Fibroblast of skin of right biceps (primary cell): ENCODE results near the gene FGF21.

Source experiments
- DNase-seq: peaks from one replicate; pipeline ENCODE4 v3.0.0-alpha.2; 2013

The FGF21 gene

GRCh38 chr19:48795685-48796070 is 40.4 kb downstream of the FGF21 start:
- DNase-seq, result no peak

- no peak for DNase-seq
These were observed 41.2 kb downstream of the FGF21 start for GRCh38 chr19:48796298-48797083.

GRCh38 chr19:48797103-48797502 is 41.8 kb downstream of the FGF21 start:
- no peak for DNase-seq

GRCh38 chr19:48798937-48799336 is 43.6 kb downstream of the FGF21 start:
- DNase-seq, result peak; percentile 40

GRCh38 chr19:48799358-48800300 is 44.3 kb downstream of the FGF21 start:
- DNase-seq, result no peak

GRCh38 chr19:48802623-48803022 is 47.3 kb downstream of the FGF21 start:
- no peak for DNase-seq

- DNase-seq, result no peak
These were observed 49.2 kb downstream of the FGF21 start for GRCh38 chr19:48804496-48804895.

GRCh38 chr19:48805452-48805851 is 50.1 kb downstream of the FGF21 start:
- no peak for DNase-seq

GRCh38 chr19:48806518-48806817 is 51.1 kb downstream of the FGF21 start:
- DNase-seq, result no peak

GRCh38 chr19:48806818-48807589 is 51.7 kb downstream of the FGF21 start:
- DNase-seq, result peak; percentile 52

- DNase-seq, result no peak
These were observed 52.4 kb downstream of the FGF21 start for GRCh38 chr19:48807590-48808308.
